Stimulated activated effector memory CD8-positive, alpha-beta T cell treated with anti-CD3 and anti-CD28 coated beads, Interleukin-12 subunit alpha, Interleukin-12 subunit beta, amount 100 ng/mL, for 72 hours (primary cell): ENCODE data around the gene VPS50.
"Not testable (repeated sequence)": the region's sequence is repeated elsewhere in the genome, so short reads cannot be mapped to it uniquely, and the experiment has no call there.

Experiments
- ATAC-seq: fragments of 150-1000 bp; cut with Tn5 transposase; 2 replicates; pipeline ENCODE4 v1.10.0; 2021
- DNase-seq, 2 donors: peaks; one replicate each; pipeline ENCODE4 v3.0.0; 2021 to 2022; ENCODE audit warnings: low spot score in 2 of 2
- H3K27ac Mint-ChIP-seq: one replicate; pipeline ENCODE4 v1.8.0; 2022; ENCODE audit warnings: mild to moderate bottlenecking, mixed read lengths
- H3K36me3 Mint-ChIP-seq: one replicate; pipeline ENCODE4 v1.8.0; 2022; ENCODE audit warnings: mild to moderate bottlenecking, mixed read lengths
- H3K4me1 Mint-ChIP-seq: one replicate; pipeline ENCODE4 v1.8.0; 2022; ENCODE audit warnings: mixed read lengths
- H3K4me3 Mint-ChIP-seq: one replicate; pipeline ENCODE4 v1.8.0; 2022; ENCODE audit warnings: mild to moderate bottlenecking, mixed read lengths
- H3K9me3 Mint-ChIP-seq: one replicate; pipeline ENCODE4 v1.8.0; 2022; ENCODE audit warnings: mixed read lengths

The VPS50 gene

DNA sequence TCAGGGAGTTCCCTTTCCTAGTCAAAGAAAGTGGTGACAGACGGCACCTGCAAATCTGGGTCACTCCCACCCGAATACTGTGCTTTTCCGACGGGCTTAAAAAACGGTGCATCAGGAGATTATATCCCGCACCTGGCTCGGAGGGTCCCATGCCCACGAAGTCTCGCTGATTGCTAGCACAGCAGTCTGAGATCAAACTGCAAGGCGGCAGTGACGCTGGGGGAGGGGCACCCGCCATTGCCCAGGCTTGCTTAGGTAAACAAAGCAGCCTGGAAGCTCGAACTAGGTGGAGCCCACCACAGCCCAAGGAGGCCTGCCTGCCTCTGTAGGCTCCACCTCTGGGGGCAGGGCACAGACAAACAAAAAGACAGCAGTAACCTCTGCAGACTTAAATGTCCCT, 110.0 kb downstream of the VPS50 start:
- H3K4me3 Mint-ChIP-seq, H3K9me3 Mint-ChIP-seq, DNase-seq, H3K4me1 Mint-ChIP-seq, H3K27ac Mint-ChIP-seq, ATAC-seq: not testable (repeated sequence)
- H3K36me3 Mint-ChIP-seq = peaks cover 12% of the 10 kb centered on the region

GRCh38 chr7:93350338-93350737, 118.2 kb downstream of the VPS50 start:
- no peak for ATAC-seq
- peaks cover 16% of the 10 kb centered on the region for H3K36me3 Mint-ChIP-seq
- no peak for DNase-seq
- no peaks in the 10 kb centered on the region for H3K9me3 Mint-ChIP-seq
- peak overlapping the region; percentile 2 for H3K27ac Mint-ChIP-seq
- H3K4me3 Mint-ChIP-seq = no peak overlapping the region
- H3K4me1 Mint-ChIP-seq = peaks cover 5% of the 10 kb centered on the region

GRCh38 chr7:93352881-93353280, 120.7 kb downstream of the VPS50 start:
- H3K9me3 Mint-ChIP-seq = no peaks in the 10 kb centered on the region
- no peak overlapping the region for H3K4me3 Mint-ChIP-seq
- no peak for DNase-seq
- no peak for ATAC-seq
- H3K4me1 Mint-ChIP-seq = peaks cover 5% of the 10 kb centered on the region
- no peak overlapping the region for H3K27ac Mint-ChIP-seq
- H3K36me3 Mint-ChIP-seq = peaks cover 16% of the 10 kb centered on the region

- Mint-ChIP-seq H3K27ac (no peak overlapping the region), H3K36me3 (peaks cover 16% of the 10 kb centered on the region), H3K9me3 (no peaks in the 10 kb centered on the region), H3K4me3 (no peak overlapping the region), H3K4me1 (no peaks in the 10 kb centered on the region)
- DNase-seq (no peak), ATAC-seq (no peak)
Measured at GRCh38 chr7:93354815-93355214, 122.6 kb downstream of the VPS50 start.

DNA sequence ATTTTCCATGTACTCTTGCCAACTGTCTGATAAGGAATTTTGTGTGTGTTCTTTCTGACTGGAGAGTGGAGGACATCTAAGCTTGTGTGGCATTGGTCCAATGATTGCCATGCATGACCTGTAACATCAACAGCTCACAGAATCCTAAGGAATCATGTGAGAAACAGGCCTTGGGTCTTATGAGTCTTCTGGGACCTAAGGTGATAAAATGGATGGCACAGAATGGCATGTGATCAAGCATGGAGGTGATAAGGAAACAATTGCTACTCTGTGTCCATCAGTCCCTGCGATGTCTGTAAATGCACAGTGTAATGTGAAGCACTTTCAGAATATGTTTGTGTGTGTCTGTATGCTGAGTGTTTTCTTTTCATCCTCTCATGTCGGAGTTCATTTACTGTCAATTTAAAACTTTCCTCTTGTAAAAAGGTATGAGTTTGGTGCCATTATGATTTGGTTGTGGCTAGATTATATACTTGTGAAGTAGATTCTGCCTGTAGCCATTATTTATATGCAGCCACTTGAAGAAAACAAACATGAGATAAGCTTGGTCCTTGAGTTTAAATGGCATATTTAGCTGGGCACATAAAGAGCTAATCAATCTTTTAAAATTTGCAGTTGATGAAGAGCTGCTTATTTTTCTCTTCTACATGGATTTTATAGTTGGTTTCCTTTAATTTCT, 127.5 kb downstream of the VPS50 start:
- Mint-ChIP-seq H3K36me3 (peaks cover 2% of the 10 kb centered on the region), H3K27ac (no peak overlapping the region), H3K4me1 (no peaks in the 10 kb centered on the region), H3K9me3 (no peaks in the 10 kb centered on the region), H3K4me3 (no peak overlapping the region)
- DNase-seq (no peak), ATAC-seq (no peak)

DNA sequence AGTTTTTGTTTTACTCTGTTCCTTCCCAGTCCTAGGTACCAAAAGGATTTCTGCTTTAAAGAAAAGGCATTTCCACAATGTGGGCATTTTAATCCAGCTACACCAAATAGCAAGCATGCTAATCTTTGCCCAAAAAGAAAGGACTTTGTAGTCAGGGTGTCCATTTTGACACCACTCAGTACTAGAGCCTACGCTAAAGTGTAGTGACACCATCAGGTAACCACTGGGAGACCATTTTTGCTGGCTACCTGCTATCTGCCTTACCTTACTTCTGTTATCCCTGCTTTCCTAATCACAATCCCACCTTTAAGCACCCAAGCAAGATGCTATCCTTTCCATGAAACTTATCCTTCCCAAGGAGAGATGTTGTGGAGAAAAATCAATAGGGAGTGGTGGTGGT, 129.7 kb downstream of the VPS50 start:
- no peak overlapping the region for H3K27ac Mint-ChIP-seq
- no peaks in the 10 kb centered on the region for H3K36me3 Mint-ChIP-seq
- H3K4me3 Mint-ChIP-seq = no peak overlapping the region
- DNase-seq = no peak
- no peak for ATAC-seq
- no peaks in the 10 kb centered on the region for H3K9me3 Mint-ChIP-seq
- no peaks in the 10 kb centered on the region for H3K4me1 Mint-ChIP-seq

- ATAC-seq = no peak
- H3K27ac Mint-ChIP-seq = no peak overlapping the region
- DNase-seq = no peak
- H3K36me3 Mint-ChIP-seq = no peaks in the 10 kb centered on the region
- peaks cover 4% of the 10 kb centered on the region for H3K9me3 Mint-ChIP-seq
- no peak overlapping the region for H3K4me3 Mint-ChIP-seq
- no peaks in the 10 kb centered on the region for H3K4me1 Mint-ChIP-seq
Measured at GRCh38 chr7:93364806-93365205, 132.6 kb downstream of the VPS50 start.

GRCh38 chr7:93365341-93365740, 133.2 kb downstream of the VPS50 start:
- Mint-ChIP-seq H3K4me3 (no peak overlapping the region), H3K9me3 (peaks cover 4% of the 10 kb centered on the region), H3K36me3 (no peaks in the 10 kb centered on the region), H3K4me1 (no peaks in the 10 kb centered on the region), H3K27ac (no peak overlapping the region)
- ATAC-seq = no peak
- DNase-seq = no peak

- Mint-ChIP-seq H3K4me3 (no peak overlapping the region), H3K4me1 (no peaks in the 10 kb centered on the region), H3K36me3 (no peaks in the 10 kb centered on the region), H3K27ac (no peak overlapping the region), H3K9me3 (peaks cover 4% of the 10 kb centered on the region)
- ATAC-seq (no peak), DNase-seq (no peak)
Measured at GRCh38 chr7:93366816-93367215, 134.7 kb downstream of the VPS50 start.

DNA sequence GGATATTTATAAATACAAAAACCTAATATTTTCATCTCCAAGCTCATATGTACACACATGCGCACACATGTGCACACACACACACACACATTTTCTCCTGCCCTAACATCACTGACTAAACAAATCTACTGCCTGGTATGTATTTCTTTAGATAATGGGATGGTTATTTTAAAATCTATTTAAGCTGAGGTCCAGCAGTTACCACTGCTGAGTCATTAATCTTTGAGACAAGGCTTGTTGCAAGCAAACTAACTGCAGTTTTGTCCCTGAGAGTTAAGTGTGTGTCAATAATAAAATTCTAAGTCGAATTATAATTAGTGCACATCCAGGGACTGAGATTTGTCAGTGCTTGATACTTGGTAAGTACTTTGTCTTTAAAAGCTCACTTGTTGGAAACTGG, 135.1 kb downstream of the VPS50 start:
- H3K27ac Mint-ChIP-seq = no peak overlapping the region
- ATAC-seq = no peak

DNA sequence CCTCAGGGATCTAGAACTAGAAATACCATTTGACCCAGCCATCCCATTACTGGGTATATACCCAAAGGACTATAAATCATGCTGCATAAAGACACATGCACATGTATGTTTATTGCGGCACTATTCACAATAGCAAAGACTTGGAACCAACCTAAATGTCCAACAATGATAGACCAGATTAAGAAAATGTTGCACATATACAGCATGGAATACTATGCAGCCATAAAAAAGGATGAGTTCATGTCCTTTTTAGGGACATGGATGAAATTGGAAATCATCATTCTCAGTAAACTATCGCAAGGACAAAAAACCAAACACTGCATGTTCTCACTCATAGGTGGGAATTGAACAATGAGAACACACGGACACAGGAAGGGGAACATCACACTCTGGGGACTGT, 138.8 kb downstream of the VPS50 start:
- not testable (repeated sequence) for H3K9me3 Mint-ChIP-seq, ATAC-seq, H3K4me3 Mint-ChIP-seq, H3K4me1 Mint-ChIP-seq, H3K36me3 Mint-ChIP-seq, DNase-seq, H3K27ac Mint-ChIP-seq

More for the DNA sequence above, 135.1 kb downstream of the VPS50 start:
- H3K9me3 Mint-ChIP-seq = peaks cover 4% of the 10 kb centered on the region
- no peaks in the 10 kb centered on the region for H3K4me1 Mint-ChIP-seq
- no peak overlapping the region for H3K4me3 Mint-ChIP-seq
- H3K36me3 Mint-ChIP-seq = no peaks in the 10 kb centered on the region
- no peak for DNase-seq

GRCh38 chr7:93373537-93373936, 141.4 kb downstream of the VPS50 start:
- Mint-ChIP-seq H3K4me1 (no peaks in the 10 kb centered on the region), H3K36me3 (no peaks in the 10 kb centered on the region), H3K9me3 (peaks cover 4% of the 10 kb centered on the region), H3K4me3 (no peak overlapping the region), H3K27ac (no peak overlapping the region)
- DNase-seq (no peak), ATAC-seq (no peak)

DNA sequence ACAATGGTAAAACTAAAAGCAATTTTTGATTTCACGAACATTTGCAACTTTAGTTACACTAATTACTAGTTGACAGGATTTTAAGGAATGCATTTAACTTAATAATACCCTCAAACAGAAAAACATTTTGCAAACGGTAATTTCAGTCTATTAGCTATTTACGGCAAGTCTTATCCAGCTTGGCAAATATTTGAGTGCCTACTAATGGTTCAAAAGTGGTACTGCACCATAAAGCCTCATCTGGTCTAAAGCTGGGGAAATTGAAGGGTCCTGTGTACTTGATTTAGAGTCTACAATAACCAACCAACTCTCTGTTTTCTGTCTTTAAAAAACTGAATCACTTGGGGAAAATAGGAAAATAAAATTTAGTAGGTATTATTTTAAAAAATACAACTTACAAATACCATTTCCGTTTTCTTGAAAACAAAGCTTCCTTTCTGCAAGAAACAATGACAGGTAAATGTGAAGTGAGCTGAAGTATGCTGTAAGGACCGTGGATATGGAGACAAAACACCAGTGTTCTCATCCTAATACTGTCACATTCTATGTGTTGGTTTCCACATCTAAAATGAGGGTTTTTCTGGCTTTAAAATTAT, 142.3 kb downstream of the VPS50 start:
- no peak overlapping the region for H3K27ac Mint-ChIP-seq
- no peaks in the 10 kb centered on the region for H3K4me1 Mint-ChIP-seq
- H3K4me3 Mint-ChIP-seq = no peak overlapping the region
- H3K36me3 Mint-ChIP-seq = no peaks in the 10 kb centered on the region
- DNase-seq (no peak), ATAC-seq (no peak)
- H3K9me3 Mint-ChIP-seq = no peaks in the 10 kb centered on the region

- Mint-ChIP-seq H3K4me1 (no peaks in the 10 kb centered on the region), H3K9me3 (no peaks in the 10 kb centered on the region), H3K36me3 (no peaks in the 10 kb centered on the region), H3K4me3 (no peak overlapping the region), H3K27ac (no peak overlapping the region)
- ATAC-seq = peak; percentile 49
- DNase-seq = no peak
Measured at GRCh38 chr7:93375603-93376002, 143.4 kb downstream of the VPS50 start.

- Mint-ChIP-seq H3K4me1 (no peaks in the 10 kb centered on the region), H3K27ac (no peak overlapping the region), H3K36me3 (no peaks in the 10 kb centered on the region), H3K9me3 (no peaks in the 10 kb centered on the region), H3K4me3 (no peak overlapping the region)
- ATAC-seq (no peak), DNase-seq (no peak)
Measured at GRCh38 chr7:93378131-93378760, 146.1 kb downstream of the VPS50 start.

DNA sequence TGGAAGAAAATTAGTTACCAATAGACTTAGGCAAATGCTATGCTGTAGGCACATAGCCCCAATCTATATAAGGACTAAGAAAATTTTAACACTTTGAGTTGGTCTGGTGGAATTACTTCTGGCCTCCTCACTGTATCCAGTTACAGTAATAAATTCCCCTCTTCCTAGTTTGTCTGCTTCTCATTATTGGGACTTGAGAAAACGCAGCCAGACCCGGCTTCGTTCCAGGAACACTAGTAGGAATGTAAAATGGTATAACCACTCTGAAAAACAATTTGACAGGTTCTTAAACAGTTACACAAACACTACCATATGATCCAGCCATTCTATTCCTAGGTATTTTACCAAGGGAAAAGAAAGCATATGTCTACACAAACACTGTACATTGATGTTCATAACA, 150.2 kb downstream of the VPS50 start:
- ATAC-seq (no peak), DNase-seq (no peak)
- H3K9me3 Mint-ChIP-seq = no peaks in the 10 kb centered on the region
- no peaks in the 10 kb centered on the region for H3K36me3 Mint-ChIP-seq
- no peak overlapping the region for H3K4me3 Mint-ChIP-seq
- no peak overlapping the region for H3K27ac Mint-ChIP-seq
- H3K4me1 Mint-ChIP-seq = no peaks in the 10 kb centered on the region
